DOHH2 (cell line): ENCODE results near the gene GRK4.

Experiments
- H3F3A ChIP-seq: fragments of 200-600 bp; sonication (generic), shearing (Covaris generic); 2 replicates; pipeline ENCODE4 v1.6.0; 2016; ENCODE audit warnings: antibody characterized with exemption, mild to moderate bottlenecking; ENCODE audit not compliant: control insufficient read depth, insufficient read depth
- H3K27ac ChIP-seq: fragments of 200-600 bp; sonication (generic); 2 replicates; pipeline ENCODE4 v1.5.1; 2014; ENCODE audit warnings: low read depth, mild to moderate bottlenecking, low read length, moderate library complexity
- H3K27me3 ChIP-seq: fragments of 200-600 bp; sonication (generic); 2 replicates; pipeline ENCODE4 v1.6.1; 2014; ENCODE audit warnings: mild to moderate bottlenecking, low read length, mixed read lengths; ENCODE audit not compliant: control insufficient read depth
- H3K36me3 ChIP-seq: fragments of 200-600 bp; sonication (generic); 2 replicates; pipeline ENCODE4 v1.6.1; 2014; ENCODE audit warnings: mild to moderate bottlenecking, low read length, moderate library complexity, mixed read lengths; ENCODE audit not compliant: control insufficient read depth
- H3K4me1 ChIP-seq: fragments of 200-600 bp; sonication (generic); 2 replicates; pipeline ENCODE4 v1.6.1; 2014; ENCODE audit warnings: mild to moderate bottlenecking, low read length, mixed read lengths; ENCODE audit not compliant: control insufficient read depth
- H3K4me2 ChIP-seq: fragments of 200-600 bp; sonication (generic); 2 replicates; pipeline ENCODE4 v1.6.0; 2014; ENCODE audit warnings: mild to moderate bottlenecking, low read length, moderate library complexity
- H3K4me3 ChIP-seq: fragments of 200-600 bp; sonication (generic); 2 replicates; pipeline ENCODE4 v1.5.1; 2014; ENCODE audit warnings: mild to moderate bottlenecking, low read length, mixed read lengths
- H3K79me2 ChIP-seq: fragments of 200-600 bp; sonication (generic); 2 replicates; pipeline ENCODE4 v1.6.1; 2014; ENCODE audit warnings: mild to moderate bottlenecking, low read length, mixed read lengths; ENCODE audit not compliant: control insufficient read depth
- H3K9me2 ChIP-seq: fragments of 200-600 bp; sonication (generic); replicated peaks from 2 replicates; pipeline ENCODE4 v1.6.1; 2014; ENCODE audit warnings: mild to moderate bottlenecking, low read length, mixed read lengths; ENCODE audit not compliant: control insufficient read depth
- H3K9me3 ChIP-seq: fragments of 200-600 bp; sonication (generic); 2 replicates; pipeline ENCODE4 v1.6.1; 2014; ENCODE audit warnings: antibody characterized with exemption, low read length, mixed read lengths; ENCODE audit not compliant: control insufficient read depth, insufficient read depth
- H4K20me1 ChIP-seq: fragments of 200-600 bp; sonication (generic); 2 replicates; pipeline ENCODE4 v1.6.0; 2014; ENCODE audit warnings: low read depth, mild to moderate bottlenecking, antibody characterized with exemption, low read length, moderate library complexity; ENCODE audit not compliant: control insufficient read depth, insufficient read depth
- EZH2phosphoT487 ChIP-seq: fragments of 200-600 bp; sonication (generic); IDR thresholded peaks from 2 replicates; pipeline ENCODE4 v1.6.1; 2017; ENCODE audit warnings: borderline replicate concordance, mild to moderate bottlenecking, antibody characterized with exemption, low read length, moderate library complexity, mixed read lengths
- TF ChIP-seq, protein P1 (sequence below): fragments of 200-600 bp; sonication (generic); IDR thresholded peaks from one replicate; pipeline ENCODE4 v1.5.1; 2014; ENCODE audit warnings: antibody characterized with exemption, mild to moderate bottlenecking, low read depth, low read length; ENCODE audit not compliant: poor library complexity, severe bottlenecking

The GRK4 gene

DNA sequence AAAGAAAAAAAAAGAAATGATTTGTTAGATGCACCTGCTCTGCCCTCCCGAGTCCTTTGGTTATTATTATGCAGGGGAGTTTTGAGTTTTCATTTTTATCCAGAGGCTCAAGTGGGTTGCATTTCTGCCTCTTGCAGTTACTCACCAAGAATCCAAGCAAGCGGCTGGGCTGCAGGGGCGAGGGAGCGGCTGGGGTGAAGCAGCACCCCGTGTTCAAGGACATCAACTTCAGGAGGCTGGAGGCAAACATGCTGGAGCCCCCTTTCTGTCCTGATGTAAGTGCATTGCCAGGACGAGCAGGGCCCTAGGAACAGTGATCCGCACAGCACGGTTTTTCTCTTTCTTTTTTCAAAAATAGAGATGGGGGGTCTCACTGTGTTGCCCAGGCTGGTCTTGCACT, 71.9 kb downstream of the GRK4 start:
- H3K4me1 ChIP-seq = peaks cover 8% of the 10 kb centered on the region
- H3K4me3 ChIP-seq = no peak overlapping the region
- no peaks in the 10 kb centered on the region for H3K79me2 ChIP-seq
- H3K36me3 ChIP-seq = no peaks in the 10 kb centered on the region
- peaks cover 51% of the 10 kb centered on the region for H3K27me3 ChIP-seq
- no peaks in the 10 kb centered on the region for H4K20me1 ChIP-seq
- H3K9me2 ChIP-seq = no peaks in the 10 kb centered on the region
- H3K27ac ChIP-seq = no peak overlapping the region
- H3K4me2 ChIP-seq = no peak overlapping the region
- H3K9me3 ChIP-seq = no peaks in the 10 kb centered on the region
- no peak for TF ChIP-seq EZH2phosphoT487
- TF ChIP-seq, protein P1, sequence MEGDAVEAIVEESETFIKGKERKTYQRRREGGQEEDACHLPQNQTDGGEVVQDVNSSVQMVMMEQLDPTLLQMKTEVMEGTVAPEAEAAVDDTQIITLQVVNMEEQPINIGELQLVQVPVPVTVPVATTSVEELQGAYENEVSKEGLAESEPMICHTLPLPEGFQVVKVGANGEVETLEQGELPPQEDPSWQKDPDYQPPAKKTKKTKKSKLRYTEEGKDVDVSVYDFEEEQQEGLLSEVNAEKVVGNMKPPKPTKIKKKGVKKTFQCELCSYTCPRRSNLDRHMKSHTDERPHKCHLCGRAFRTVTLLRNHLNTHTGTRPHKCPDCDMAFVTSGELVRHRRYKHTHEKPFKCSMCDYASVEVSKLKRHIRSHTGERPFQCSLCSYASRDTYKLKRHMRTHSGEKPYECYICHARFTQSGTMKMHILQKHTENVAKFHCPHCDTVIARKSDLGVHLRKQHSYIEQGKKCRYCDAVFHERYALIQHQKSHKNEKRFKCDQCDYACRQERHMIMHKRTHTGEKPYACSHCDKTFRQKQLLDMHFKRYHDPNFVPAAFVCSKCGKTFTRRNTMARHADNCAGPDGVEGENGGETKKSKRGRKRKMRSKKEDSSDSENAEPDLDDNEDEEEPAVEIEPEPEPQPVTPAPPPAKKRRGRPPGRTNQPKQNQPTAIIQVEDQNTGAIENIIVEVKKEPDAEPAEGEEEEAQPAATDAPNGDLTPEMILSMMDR = no peak
- H3F3A ChIP-seq = no peaks in the 10 kb centered on the region

DNA sequence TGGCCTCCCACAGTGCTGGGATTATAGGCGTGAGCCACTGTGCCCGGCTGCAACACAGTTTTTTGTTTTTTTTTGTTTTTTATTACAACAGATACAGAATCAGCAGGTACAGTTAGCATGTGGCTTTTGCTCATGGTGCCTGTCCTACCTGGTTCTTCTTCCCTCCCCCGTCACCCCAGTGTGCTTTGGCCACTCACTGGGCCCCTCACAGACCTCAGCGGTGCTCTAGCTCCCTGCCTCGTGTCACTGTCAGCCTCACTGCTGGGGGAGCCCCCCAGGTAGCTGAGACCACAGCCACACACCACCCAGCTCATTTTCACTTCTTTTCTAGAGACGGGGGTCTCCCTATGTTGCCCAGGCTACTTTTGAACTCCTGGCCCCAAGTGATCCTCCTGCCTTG, 72.3 kb downstream of the GRK4 start:
- Histone ChIP-seq H3K79me2 (no peaks in the 10 kb centered on the region), H3K9me2 (no peaks in the 10 kb centered on the region), H3K36me3 (no peaks in the 10 kb centered on the region), H3K27me3 (peaks cover 54% of the 10 kb centered on the region), H3K4me1 (peaks cover 12% of the 10 kb centered on the region), H3K4me2 (no peak overlapping the region), H3K4me3 (no peak overlapping the region), H3K27ac (no peak overlapping the region), H3F3A (no peaks in the 10 kb centered on the region), H4K20me1 (no peaks in the 10 kb centered on the region), H3K9me3 (no peaks in the 10 kb centered on the region)
- no peak for TF ChIP-seq EZH2phosphoT487
- TF ChIP-seq, protein P1 = no peak

DNA sequence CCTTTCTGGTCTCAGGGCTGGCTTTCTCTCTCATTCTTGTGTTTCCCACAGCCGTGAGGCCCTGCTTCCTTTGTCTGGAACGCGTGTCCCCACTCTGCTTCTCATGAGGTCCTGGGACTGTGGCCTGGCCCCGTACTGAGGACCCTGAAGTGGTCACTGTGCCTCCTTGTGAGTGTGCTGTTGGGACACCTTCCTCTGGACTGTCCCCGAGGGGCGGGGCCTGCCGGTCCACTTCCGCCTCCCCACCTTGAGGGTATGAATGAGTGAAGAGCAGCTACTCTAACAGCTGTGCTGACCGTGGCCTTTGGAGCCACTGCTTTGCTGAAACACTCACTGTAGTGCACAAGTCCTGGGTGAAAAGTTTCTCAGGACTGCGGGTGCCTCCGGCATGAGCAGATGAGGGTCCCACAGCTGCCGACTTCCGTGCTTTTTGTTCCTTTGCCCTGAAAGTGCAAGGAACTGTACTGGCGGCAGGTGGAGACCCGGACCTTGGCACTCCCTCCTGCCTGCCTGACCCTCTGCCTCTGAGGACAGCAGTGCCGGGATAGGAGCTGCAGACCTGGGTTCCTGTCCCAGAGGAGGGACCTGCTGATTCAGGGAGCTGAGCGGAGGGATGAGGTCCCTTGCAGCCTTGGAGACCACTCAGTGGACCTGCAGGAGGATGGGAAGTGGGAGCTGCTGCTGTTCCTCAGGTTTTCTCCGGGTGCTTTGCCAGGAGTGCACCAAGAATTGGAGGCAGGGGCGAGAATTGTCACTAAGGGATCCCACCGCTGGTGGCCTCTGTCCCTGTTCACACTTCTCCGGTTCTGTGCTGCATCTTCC, 73.0 kb downstream of the GRK4 start:
- no peaks in the 10 kb centered on the region for H3K79me2 ChIP-seq
- peaks cover 19% of the 10 kb centered on the region for H3K4me1 ChIP-seq
- no peaks in the 10 kb centered on the region for H3K9me3 ChIP-seq
- H3K4me2 ChIP-seq = no peak overlapping the region
- no peaks in the 10 kb centered on the region for H3K36me3 ChIP-seq
- TF ChIP-seq, protein P1 = no peak
- no peak for TF ChIP-seq EZH2phosphoT487
- no peak overlapping the region for H3K4me3 ChIP-seq
- no peaks in the 10 kb centered on the region for H4K20me1 ChIP-seq
- no peaks in the 10 kb centered on the region for H3K9me2 ChIP-seq
- no peak overlapping the region for H3K27ac ChIP-seq
- H3F3A ChIP-seq = no peaks in the 10 kb centered on the region
- peaks cover 61% of the 10 kb centered on the region for H3K27me3 ChIP-seq
